Keratinocyte (primary cell): Measurements from ENCODE around the gene SPHK1. TPM values are rescaled to one million over a fixed set of nuclear protein-coding genes. Genes with fewer than 3 reads are reported as not detected.

Experiments used
- DNase-seq: peaks from one replicate; pipeline ENCODE4 v3.0.0-alpha.2; 2011; ENCODE audit warnings: low read depth, missing footprints, low spot score
- FAIRE-seq: peaks from 2 replicates; lab custom pipeline; 2011; peaks lifted over from hg19 to GRCh38; lab: Jason Lieb, UNC
- H2AFZ ChIP-seq: 2 replicates; pipeline ENCODE4 v1.6.0; 2012; ENCODE audit warnings: low read length, control low read depth, inconsistent platforms; ENCODE audit not compliant: control insufficient read depth
- H3K27ac ChIP-seq: 2 replicates; pipeline ENCODE4 v1.5.1; 2011; ENCODE audit warnings: low read length; ENCODE audit not compliant: control insufficient read depth, insufficient read depth
- H3K27me3 ChIP-seq: 3 replicates; pipeline ENCODE4 v1.6.0; 2011; ENCODE audit warnings: low read length; ENCODE audit not compliant: control insufficient read depth, insufficient read depth; ENCODE audit errors: extremely low read depth
- H3K36me3 ChIP-seq, 2 experiments: 2 replicates in 1 of 2; 3 replicates in 1 of 2; pipeline ENCODE4 v1.5.1; 2011; ENCODE audit warnings: low read length in 2 of 2, mild to moderate bottlenecking in 1 of 2; ENCODE audit not compliant: control insufficient read depth in 2 of 2, insufficient read depth in 2 of 2; ENCODE audit errors: extremely low read depth in 1 of 2
- H3K4me1 ChIP-seq: 3 replicates; pipeline ENCODE4 v1.5.1; 2011; ENCODE audit warnings: low read length; ENCODE audit not compliant: control insufficient read depth, insufficient read depth; ENCODE audit errors: extremely low read depth
- H3K4me2 ChIP-seq: 3 replicates; pipeline ENCODE4 v1.6.0; 2011; ENCODE audit warnings: low read depth, low read length; ENCODE audit not compliant: control insufficient read depth, insufficient read depth; ENCODE audit errors: extremely low read depth
- H3K4me3 ChIP-seq, 3 experiments: fragments of 200-600 bp in 1 of 3; sonication (generic) in 1 of 3; 2 replicates in 2 of 3; 3 replicates in 1 of 3; pipeline ENCODE4 v1.5.1; 2011 to 2016; ENCODE audit warnings: low read length in 3 of 3, mild to moderate bottlenecking in 3 of 3, control low read depth in 2 of 3, inconsistent platforms in 1 of 3, low read depth in 1 of 3, mixed read lengths in 1 of 3, mixed run types in 1 of 3, moderate library complexity in 1 of 3; ENCODE audit not compliant: control insufficient read depth in 2 of 3, insufficient read depth in 2 of 3; ENCODE audit errors: extremely low read depth in 1 of 3
- H3K79me2 ChIP-seq: 2 replicates; pipeline ENCODE4 v1.6.0; 2012; ENCODE audit warnings: low read length; ENCODE audit not compliant: control insufficient read depth, insufficient read depth
- H3K9ac ChIP-seq: 3 replicates; pipeline ENCODE4 v1.6.0; 2011; ENCODE audit warnings: low read length; ENCODE audit not compliant: control insufficient read depth, insufficient read depth; ENCODE audit errors: extremely low read depth
- H3K9me1 ChIP-seq: 3 replicates; pipeline ENCODE4 v1.6.0; 2011; ENCODE audit warnings: low read length; ENCODE audit not compliant: control insufficient read depth, insufficient read depth; ENCODE audit errors: extremely low read depth
- H3K9me3 ChIP-seq: 2 replicates; pipeline ENCODE4 v1.5.1; 2012; ENCODE audit warnings: low read depth, low read length; ENCODE audit not compliant: control insufficient read depth
- H4K20me1 ChIP-seq: 3 replicates; pipeline ENCODE4 v1.6.0; 2011; ENCODE audit warnings: low read length; ENCODE audit not compliant: control insufficient read depth, insufficient read depth; ENCODE audit errors: extremely low read depth
- CTCF ChIP-seq, 3 experiments: IDR thresholded peaks in 1 of 3; conservative IDR thresholded peaks in 1 of 3; optimal IDR thresholded peaks in 1 of 3; 2 replicates in 2 of 3; 3 replicates in 1 of 3; pipeline versions ENCODE3 to v1.5.1; 2011; ENCODE audit warnings: low read length in 3 of 3, mild to moderate bottlenecking in 3 of 3, moderate library complexity in 2 of 3, control low read depth in 1 of 3, inconsistent platforms in 1 of 3; ENCODE audit not compliant: insufficient read depth in 2 of 3; ENCODE audit errors: extremely low read depth in 1 of 3
- EZH2 ChIP-seq: IDR thresholded peaks from one replicate; pipeline ENCODE4 v1.6.1; 2012; ENCODE audit warnings: inconsistent platforms, mild to moderate bottlenecking, low read length, moderate library complexity
- dilution Hi-C: fragments of 300-500 bp; cut with MboI; formaldehyde crosslinking; loops from one replicate; pipeline ENCODE4 v1.7.0; 2020; ENCODE audit warnings: low sequenced_read_pairs; ENCODE audit not compliant: extremely low pct_ligation_motif_present
- polyA plus RNA-seq, 5 experiments: library from polyadenylated mRNA; depleted of rRNA in 3 of 5; stranded (reverse) in 3 of 5; stranded (forward) in 1 of 5; unstranded in 1 of 5; fragments of >200 nt; gene quantifications; 1 replicate in 1 of 5; 2 replicates in 3 of 5; 3 replicates in 1 of 5; pipeline versions ENCODE4 v1.2.1 to v1.2.3, GENCODE V29; 2011 to 2012; ENCODE audit warnings: missing spikeins in 2 of 5, low read depth in 1 of 5, low replicate concordance in 1 of 5

Gene SPHK1
- polyA plus RNA-seq, 1 donor (not counting 4 experiments of a cell fraction or from before 2014, with no cell fraction given) = 50.2 TPM

GRCh38 chr17:76416899-76417298 is 32.5 kb downstream of the SPHK1 start:
- H4K20me1 ChIP-seq = peaks cover 6% of the 10 kb centered on the region

GRCh38 chr17:76417499-76418143 is 33.2 kb downstream of the SPHK1 start:
- peaks cover 6% of the 10 kb centered on the region for H4K20me1 ChIP-seq
- no peak overlapping the region for H3K9ac ChIP-seq
- H2AFZ ChIP-seq = no peak overlapping the region
- H3K9me3 ChIP-seq = no peaks in the 10 kb centered on the region
- H3K79me2 ChIP-seq = peaks cover 61% of the 10 kb centered on the region
- H3K9me1 ChIP-seq = peaks cover 2% of the 10 kb centered on the region
- peaks cover 4 to 11% of the 10 kb centered on the region in 2 experiments for H3K36me3 ChIP-seq
- H3K27me3 ChIP-seq = no peaks in the 10 kb centered on the region
- H3K4me3 ChIP-seq = no peak overlapping the region
- dilution Hi-C loops = no loop called here
- TF ChIP-seq EZH2 (no peak), CTCF (optimal IDR thresholded peaks at IDR 0.05 in 1 of 3, IDR thresholded peaks at IDR 0.05 in 1 of 3, conservative IDR thresholded peaks at IDR 0.05 in 1 of 3; ENCODE audit: extremely low read depth in 1 of 3, insufficient read depth in 2 of 3, low read length in 3 of 3) (no peak)
- DNase-seq = no peak
- no peak overlapping the region for H3K27ac ChIP-seq
- no peak overlapping the region for H3K4me2 ChIP-seq
- peaks cover 7% of the 10 kb centered on the region for H3K4me1 ChIP-seq
- no peak for FAIRE-seq

More at GRCh38 chr17:76416899-76417298, 32.5 kb downstream of the SPHK1 start:
- Histone ChIP-seq H3K4me2 (no peak overlapping the region), H3K9me3 (no peaks in the 10 kb centered on the region), H3K27me3 (no peaks in the 10 kb centered on the region), H3K9ac (no peak overlapping the region), H3K4me1 (peaks cover 7% of the 10 kb centered on the region), H3K4me3 (no peak overlapping the region), H3K27ac (no peak overlapping the region), H2AFZ (no peak overlapping the region), H3K36me3 (peaks cover 4 to 10% of the 10 kb centered on the region in 2 experiments), H3K79me2 (peaks cover 56% of the 10 kb centered on the region), H3K9me1 (peaks cover 2% of the 10 kb centered on the region)
- dilution Hi-C loops = no loop called here
- DNase-seq (no peak), FAIRE-seq (no peak)
- TF ChIP-seq CTCF (optimal IDR thresholded peaks at IDR 0.05 in 1 of 3, IDR thresholded peaks at IDR 0.05 in 1 of 3, conservative IDR thresholded peaks at IDR 0.05 in 1 of 3; ENCODE audit: extremely low read depth in 1 of 3, insufficient read depth in 2 of 3, low read length in 3 of 3) = no peak
- no peak for TF ChIP-seq EZH2
